Measurements from ENCODE around the gene AAGAB. TPM values are rescaled to one million over a fixed set of nuclear protein-coding genes. Genes with fewer than 3 reads are reported as not detected.

AAGAB gene
- total RNA-seq, 1 donor from 2014 or later = 50.9 TPM

- TF ChIP-seq, protein P1, sequence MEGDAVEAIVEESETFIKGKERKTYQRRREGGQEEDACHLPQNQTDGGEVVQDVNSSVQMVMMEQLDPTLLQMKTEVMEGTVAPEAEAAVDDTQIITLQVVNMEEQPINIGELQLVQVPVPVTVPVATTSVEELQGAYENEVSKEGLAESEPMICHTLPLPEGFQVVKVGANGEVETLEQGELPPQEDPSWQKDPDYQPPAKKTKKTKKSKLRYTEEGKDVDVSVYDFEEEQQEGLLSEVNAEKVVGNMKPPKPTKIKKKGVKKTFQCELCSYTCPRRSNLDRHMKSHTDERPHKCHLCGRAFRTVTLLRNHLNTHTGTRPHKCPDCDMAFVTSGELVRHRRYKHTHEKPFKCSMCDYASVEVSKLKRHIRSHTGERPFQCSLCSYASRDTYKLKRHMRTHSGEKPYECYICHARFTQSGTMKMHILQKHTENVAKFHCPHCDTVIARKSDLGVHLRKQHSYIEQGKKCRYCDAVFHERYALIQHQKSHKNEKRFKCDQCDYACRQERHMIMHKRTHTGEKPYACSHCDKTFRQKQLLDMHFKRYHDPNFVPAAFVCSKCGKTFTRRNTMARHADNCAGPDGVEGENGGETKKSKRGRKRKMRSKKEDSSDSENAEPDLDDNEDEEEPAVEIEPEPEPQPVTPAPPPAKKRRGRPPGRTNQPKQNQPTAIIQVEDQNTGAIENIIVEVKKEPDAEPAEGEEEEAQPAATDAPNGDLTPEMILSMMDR (conservative IDR thresholded peaks at IDR 0.05) = no peak
- no peak overlapping the region for H3K27ac Mint-ChIP-seq
- no peak overlapping the region for H3K4me3 Mint-ChIP-seq
- no peak for DNase-seq (ENCODE audit: extremely low spot score, unreplicated experiment)
- no peaks in the 10 kb centered on the region for H3K4me1 Mint-ChIP-seq (ENCODE audit: unreplicated experiment)
- H3K27me3 Mint-ChIP-seq = no peaks in the 10 kb centered on the region
- peaks cover 38% of the 10 kb centered on the region for H3K36me3 Mint-ChIP-seq
- H3K9me3 Mint-ChIP-seq = no peaks in the 10 kb centered on the region
These were observed 27.0 kb downstream of the AAGAB start for GRCh38 chr15:67227431-67227830.

DNA sequence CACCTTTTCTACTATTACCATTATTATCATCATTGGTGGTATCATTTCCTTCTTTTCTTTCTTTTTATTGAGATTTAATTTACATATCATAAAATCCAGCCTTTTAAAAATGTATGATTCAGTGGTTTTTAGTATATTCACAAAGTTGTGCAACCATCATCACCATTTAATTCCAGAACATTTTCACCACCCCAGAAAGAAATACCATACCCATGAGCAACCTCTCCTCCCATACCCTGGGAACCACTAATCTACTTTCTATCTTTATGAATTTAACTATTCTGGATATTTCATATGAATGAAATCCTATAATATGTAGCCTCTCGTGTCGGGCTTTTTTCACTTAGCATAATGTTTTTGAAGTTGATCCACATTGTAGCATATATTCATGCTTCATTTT is 29.1 kb downstream of the AAGAB start:
- H3K4me1 Mint-ChIP-seq (ENCODE audit: unreplicated experiment) = no peaks in the 10 kb centered on the region
- TF ChIP-seq, protein P1 (conservative IDR thresholded peaks at IDR 0.05) = no peak
- H3K27ac Mint-ChIP-seq = peak overlapping the region; percentile 84
- H3K27me3 Mint-ChIP-seq = no peaks in the 10 kb centered on the region
- H3K9me3 Mint-ChIP-seq = no peaks in the 10 kb centered on the region
- no peak overlapping the region for H3K4me3 Mint-ChIP-seq
- no peak for DNase-seq (ENCODE audit: extremely low spot score, unreplicated experiment)
- H3K36me3 Mint-ChIP-seq = peaks cover 20% of the 10 kb centered on the region

DNA sequence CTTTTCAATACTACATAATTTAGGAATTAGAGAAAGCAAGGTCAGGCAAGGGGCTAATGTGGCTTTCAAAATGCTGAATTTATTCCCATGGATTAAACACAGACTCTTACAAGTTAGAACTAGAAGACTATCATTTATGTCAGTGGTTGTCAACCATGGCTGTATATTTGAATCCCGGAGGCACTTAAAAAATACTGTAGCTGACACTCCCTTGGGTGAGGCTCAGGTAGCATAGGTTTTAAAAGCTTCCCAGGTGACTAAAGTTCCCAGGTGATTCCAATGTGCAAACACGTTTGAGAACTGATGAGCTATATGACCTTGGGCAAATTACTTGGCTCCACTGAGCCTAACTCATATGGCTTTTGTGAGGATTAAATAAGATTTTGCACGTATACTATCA is 29.6 kb downstream of the AAGAB start:
- Mint-ChIP-seq H3K36me3 (peaks cover 16% of the 10 kb centered on the region), H3K9me3 (no peaks in the 10 kb centered on the region), H3K27me3 (no peaks in the 10 kb centered on the region), H3K4me3 (no peak overlapping the region), H3K4me1 (ENCODE audit: unreplicated experiment) (no peaks in the 10 kb centered on the region), H3K27ac (peak overlapping the region; percentile 84)
- TF ChIP-seq, protein P1 (conservative IDR thresholded peaks at IDR 0.05) = no peak
- no peak for DNase-seq (ENCODE audit: extremely low spot score, unreplicated experiment)

GRCh38 chr15:67219288-67219687 is 35.2 kb downstream of the AAGAB start:
- DNase-seq (ENCODE audit: extremely low spot score, unreplicated experiment) = no peak
- Mint-ChIP-seq H3K4me1 (ENCODE audit: unreplicated experiment) (no peaks in the 10 kb centered on the region), H3K27me3 (no peaks in the 10 kb centered on the region), H3K9me3 (no peaks in the 10 kb centered on the region), H3K36me3 (peaks cover 21% of the 10 kb centered on the region), H3K27ac (no peak overlapping the region), H3K4me3 (no peak overlapping the region)
- TF ChIP-seq, protein P1 (conservative IDR thresholded peaks at IDR 0.05) = no peak

GRCh38 chr15:67218428-67218827 is 36.0 kb downstream of the AAGAB start:
- DNase-seq (ENCODE audit: extremely low spot score, unreplicated experiment) = no peak
- Mint-ChIP-seq H3K27ac (no peak overlapping the region), H3K9me3 (no peaks in the 10 kb centered on the region), H3K4me3 (no peak overlapping the region), H3K27me3 (no peaks in the 10 kb centered on the region), H3K36me3 (peaks cover 21% of the 10 kb centered on the region), H3K4me1 (ENCODE audit: unreplicated experiment) (no peaks in the 10 kb centered on the region)
- TF ChIP-seq, protein P1 (conservative IDR thresholded peaks at IDR 0.05) = no peak

GRCh38 chr15:67216859-67217258 is 37.6 kb downstream of the AAGAB start:
- DNase-seq (ENCODE audit: extremely low spot score, unreplicated experiment) = no peak
- TF ChIP-seq, protein P1 (conservative IDR thresholded peaks at IDR 0.05) = no peak
- Mint-ChIP-seq H3K36me3 (peaks cover 21% of the 10 kb centered on the region), H3K4me3 (no peak overlapping the region), H3K4me1 (ENCODE audit: unreplicated experiment) (peaks cover 5% of the 10 kb centered on the region), H3K27me3 (no peaks in the 10 kb centered on the region), H3K27ac (no peak overlapping the region), H3K9me3 (no peaks in the 10 kb centered on the region)

Measured in type B pancreatic cell (in vitro differentiated cells).